ENCODE results near the gene CUL1.

CUL1 gene

GRCh38 chr7:148719753-148720152, 21.1 kb downstream of the CUL1 start:
- no peak for DNase-seq

- DNase-seq = no peak
Observed at GRCh38 chr7:148720472-148720871, 21.8 kb downstream of the CUL1 start.

GRCh38 chr7:148721390-148721789, 22.7 kb downstream of the CUL1 start:
- DNase-seq = no peak

- no peak for DNase-seq
Observed at GRCh38 chr7:148722340-148723165, 23.9 kb downstream of the CUL1 start.

- no peak for DNase-seq
Observed at GRCh38 chr7:148723166-148723559, 24.5 kb downstream of the CUL1 start.

GRCh38 chr7:148723846-148724245, 25.1 kb downstream of the CUL1 start:
- DNase-seq = no peak

- no peak for DNase-seq
Observed at GRCh38 chr7:148726385-148726784, 27.7 kb downstream of the CUL1 start.

GRCh38 chr7:148727501-148728278, 29.0 kb downstream of the CUL1 start:
- DNase-seq = no peak

- no peak for DNase-seq
Observed at GRCh38 chr7:148729984-148730733, 31.5 kb downstream of the CUL1 start.

- DNase-seq = no peak
Observed at GRCh38 chr7:148732862-148733261, 34.2 kb downstream of the CUL1 start.

- no peak for DNase-seq
Observed at GRCh38 chr7:148733496-148733895, 34.8 kb downstream of the CUL1 start.

GRCh38 chr7:148735141-148735540, 36.4 kb downstream of the CUL1 start:
- no peak for DNase-seq

GRCh38 chr7:148735967-148736366, 37.3 kb downstream of the CUL1 start:
- DNase-seq = no peak

GRCh38 chr7:148738737-148739535, 40.2 kb downstream of the CUL1 start:
- DNase-seq = no peak

GRCh38 chr7:148746135-148746534, 47.4 kb downstream of the CUL1 start:
- no peak for DNase-seq

- DNase-seq = no peak
Observed at GRCh38 chr7:148747274-148747673, 48.6 kb downstream of the CUL1 start.

- no peak for DNase-seq
Observed at GRCh38 chr7:148750442-148751355, 52.0 kb downstream of the CUL1 start.

- no peak for DNase-seq
Observed at GRCh38 chr7:148753224-148753623, 54.5 kb downstream of the CUL1 start.

GRCh38 chr7:148754912-148755311, 56.2 kb downstream of the CUL1 start:
- no peak for DNase-seq

- DNase-seq = no peak
Observed at GRCh38 chr7:148761499-148762278, 63.0 kb downstream of the CUL1 start.

- no peak for DNase-seq
Observed at GRCh38 chr7:148763622-148764021, 64.9 kb downstream of the CUL1 start.

All from effector CD8-positive, alpha-beta T cell (primary cell).